ENCODE data around the gene NOC3L.
"Not testable (repeated sequence)": the region's sequence is repeated elsewhere in the genome, so short reads cannot be mapped to it uniquely, and the experiment has no call there.

Gene NOC3L

DNA sequence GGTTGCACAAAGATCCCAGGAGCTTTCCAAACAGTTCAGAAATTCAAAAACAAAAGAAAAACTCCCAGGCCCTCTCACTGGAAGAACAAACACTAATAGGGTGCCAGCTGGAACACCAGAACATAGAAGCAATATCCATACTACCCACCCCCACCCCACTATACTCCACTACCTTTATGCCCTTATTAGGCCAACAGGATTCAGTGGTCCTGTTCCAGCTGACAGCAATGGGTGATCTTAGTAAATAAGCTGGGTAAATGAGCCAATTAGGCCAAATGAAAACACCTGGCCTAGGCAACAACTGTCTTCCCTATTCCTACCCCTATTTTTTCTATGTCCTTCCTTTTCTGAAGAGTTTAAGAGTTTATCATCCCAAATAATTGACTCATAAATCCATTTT lies 11.7 kb downstream of the NOC3L start:
- no peak overlapping the region for H3K27ac Mint-ChIP-seq
- no peaks in the 10 kb centered on the region for H3K9me3 Mint-ChIP-seq
- no peaks in the 10 kb centered on the region for H3K27me3 Mint-ChIP-seq
- DNase-seq, result no peak
- no peak overlapping the region for H3K4me3 Mint-ChIP-seq
- H3K36me3 Mint-ChIP-seq (ENCODE audit: insufficient read depth), result peaks cover 61% of the 10 kb centered on the region
- no peak for ATAC-seq (replicated peaks)
- H3K4me1 Mint-ChIP-seq (ENCODE audit: low read depth in 2 of 2), result peaks cover 1 to 7% of the 10 kb centered on the region in 2 donors

DNA sequence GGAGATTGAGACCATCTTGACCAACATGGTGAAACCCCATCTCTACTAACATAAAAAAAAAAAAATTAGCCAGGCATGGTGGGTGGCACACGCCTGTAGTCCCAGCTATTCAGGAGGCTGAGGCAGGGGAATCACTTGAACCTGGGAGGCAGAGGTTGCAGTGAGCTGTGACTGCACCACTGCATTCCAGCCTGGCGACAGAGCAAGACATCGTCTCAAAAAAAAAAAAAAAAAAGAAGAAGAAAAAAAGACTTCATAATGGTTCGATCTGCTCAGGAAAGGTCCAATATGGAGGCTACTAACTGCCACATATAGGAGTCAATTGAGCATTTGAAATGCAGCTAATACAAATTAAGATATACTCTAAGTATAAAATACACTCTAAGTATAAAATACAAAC lies 12.2 kb downstream of the NOC3L start:
- H3K36me3 Mint-ChIP-seq (ENCODE audit: insufficient read depth), result peaks cover 63% of the 10 kb centered on the region
- not testable (repeated sequence) for H3K27ac Mint-ChIP-seq; DNase-seq; H3K4me3 Mint-ChIP-seq; H3K9me3 Mint-ChIP-seq; H3K27me3 Mint-ChIP-seq; ATAC-seq (replicated peaks); H3K4me1 Mint-ChIP-seq (ENCODE audit: low read depth in 2 of 2)

DNA sequence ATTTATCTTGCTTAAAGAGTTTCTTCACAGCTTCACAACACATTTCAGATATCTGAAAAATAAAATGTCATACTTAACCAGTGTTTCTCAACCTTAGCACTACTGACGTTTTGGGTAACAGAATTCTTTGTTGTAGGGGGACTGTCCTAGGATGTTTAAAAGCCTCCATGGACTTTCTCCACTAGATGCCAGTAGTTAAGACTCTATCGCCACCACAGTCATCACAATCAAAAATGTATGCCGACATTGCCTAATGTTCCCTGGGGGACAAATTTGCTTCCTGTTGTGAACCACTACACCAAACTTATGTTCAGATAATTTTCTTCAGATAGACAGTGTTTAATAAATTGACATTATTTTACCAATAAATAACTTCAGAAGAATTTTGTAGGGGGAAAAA lies 13.4 kb downstream of the NOC3L start:
- H3K4me3 Mint-ChIP-seq, result no peak overlapping the region
- H3K36me3 Mint-ChIP-seq (ENCODE audit: insufficient read depth), result peaks cover 65% of the 10 kb centered on the region
- ATAC-seq (replicated peaks), result no peak
- no peak for DNase-seq
- H3K9me3 Mint-ChIP-seq, result no peaks in the 10 kb centered on the region
- no peak overlapping the region for H3K27ac Mint-ChIP-seq
- H3K27me3 Mint-ChIP-seq, result no peaks in the 10 kb centered on the region
- peaks cover 1 to 7% of the 10 kb centered on the region in 2 donors for H3K4me1 Mint-ChIP-seq (ENCODE audit: low read depth in 2 of 2)

DNA sequence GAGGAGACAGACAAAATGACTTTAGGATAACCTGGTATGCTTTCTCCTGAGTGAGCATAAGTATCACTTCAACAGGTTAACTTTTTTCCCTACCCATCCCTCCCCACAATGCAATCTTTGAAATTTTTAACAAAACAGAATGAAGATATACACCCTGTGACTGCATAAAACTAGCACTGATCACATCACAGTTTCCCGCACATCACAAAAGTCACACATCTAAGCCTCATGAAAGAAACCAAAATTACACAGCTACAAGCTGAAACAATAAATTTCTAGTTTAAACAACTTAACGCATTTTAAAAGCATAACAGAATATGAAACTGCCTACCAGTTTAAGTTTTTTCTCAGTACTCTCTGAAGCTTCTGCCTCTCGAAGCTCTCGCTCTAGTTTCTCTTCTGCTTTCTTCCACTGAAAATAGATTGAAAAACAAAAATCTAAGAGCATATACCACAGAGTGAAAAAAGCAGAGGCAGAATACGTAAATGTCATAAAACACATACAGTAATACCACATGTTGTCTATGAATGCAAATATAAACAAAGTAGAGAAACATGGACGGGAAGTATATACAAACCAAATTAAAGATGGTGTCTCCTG lies 18.1 kb downstream of the NOC3L start:
- no peaks in the 10 kb centered on the region for H3K27me3 Mint-ChIP-seq
- H3K4me1 Mint-ChIP-seq (ENCODE audit: low read depth in 2 of 2), result peaks cover 0 to 1% of the 10 kb centered on the region in 2 donors
- DNase-seq (no peak), ATAC-seq (replicated peaks) (no peak)
- H3K4me3 Mint-ChIP-seq, result no peak overlapping the region
- peaks cover 60% of the 10 kb centered on the region for H3K36me3 Mint-ChIP-seq (ENCODE audit: insufficient read depth)
- H3K9me3 Mint-ChIP-seq, result no peaks in the 10 kb centered on the region
- no peak overlapping the region for H3K27ac Mint-ChIP-seq

DNA sequence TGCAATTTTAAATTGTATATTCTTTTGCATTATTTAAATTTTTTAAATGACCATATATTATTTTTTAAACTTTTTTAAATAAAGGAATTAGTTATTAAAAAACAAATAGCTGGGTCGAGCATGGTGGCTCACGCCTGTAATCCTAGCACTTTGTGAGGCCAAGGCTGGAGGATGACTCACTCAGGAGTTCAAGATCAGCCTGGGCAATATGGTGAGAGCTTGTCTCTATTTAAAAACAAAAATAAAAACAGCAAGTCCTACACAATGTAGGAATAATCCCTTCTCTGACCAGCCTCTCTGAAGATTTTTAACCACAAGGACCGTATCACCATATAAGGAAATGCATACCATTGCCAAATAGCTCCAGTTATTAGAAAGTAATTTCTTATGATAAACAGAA lies 19.6 kb downstream of the NOC3L start:
- Mint-ChIP-seq H3K4me1 (ENCODE audit: low read depth in 2 of 2) (peaks cover 0 to 1% of the 10 kb centered on the region in 2 donors), H3K27ac (no peak overlapping the region), H3K9me3 (no peaks in the 10 kb centered on the region), H3K27me3 (no peaks in the 10 kb centered on the region), H3K36me3 (ENCODE audit: insufficient read depth) (peaks cover 70% of the 10 kb centered on the region), H3K4me3 (no peak overlapping the region)
- no peak for DNase-seq
- ATAC-seq (replicated peaks), result no peak

DNA sequence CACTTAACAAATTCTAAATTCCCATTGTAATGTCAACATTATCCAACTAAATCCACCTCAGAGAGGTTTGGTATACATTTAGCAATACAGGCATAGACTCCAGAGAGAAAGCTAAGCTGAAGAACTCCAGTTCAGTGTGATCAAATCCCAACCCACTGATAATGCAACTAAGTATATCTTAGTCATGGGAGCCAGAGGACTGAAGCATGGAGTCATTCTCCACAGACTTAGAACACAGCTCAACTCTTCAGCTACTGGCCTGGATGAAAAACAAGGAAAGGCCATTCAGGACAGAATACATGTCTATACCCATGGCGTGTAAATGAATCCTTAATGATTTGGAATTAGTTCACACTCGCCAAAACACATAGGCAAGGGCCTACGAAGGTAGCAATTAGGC lies 27.9 kb downstream of the NOC3L start:
- ATAC-seq (replicated peaks) (no peak), DNase-seq (no peak)
- H3K9me3 Mint-ChIP-seq, result no peaks in the 10 kb centered on the region
- H3K4me3 Mint-ChIP-seq, result no peak overlapping the region
- H3K27me3 Mint-ChIP-seq, result no peaks in the 10 kb centered on the region
- H3K4me1 Mint-ChIP-seq (ENCODE audit: low read depth in 2 of 2), result peaks cover 0 to 4% of the 10 kb centered on the region in 2 donors
- H3K36me3 Mint-ChIP-seq (ENCODE audit: insufficient read depth), result peaks cover 89% of the 10 kb centered on the region
- no peak overlapping the region for H3K27ac Mint-ChIP-seq

DNA sequence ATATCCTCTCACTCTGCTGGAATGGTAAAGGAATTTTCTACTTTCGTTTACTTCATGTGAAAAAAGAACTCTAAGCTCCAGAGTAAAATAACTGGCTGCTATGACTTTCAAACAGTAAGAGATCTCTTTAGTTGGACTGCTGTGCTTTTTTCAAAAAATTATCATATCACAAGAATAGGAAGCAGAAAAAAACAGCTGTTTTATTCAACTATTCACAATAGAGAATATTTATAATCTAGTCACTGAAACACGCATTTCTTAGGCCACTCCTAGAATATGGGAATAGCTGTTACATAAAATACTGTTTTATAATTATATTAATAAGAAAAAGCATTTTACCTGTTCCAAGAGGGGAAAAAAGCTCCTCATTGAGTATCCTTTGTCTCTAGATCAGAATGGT lies 29.7 kb downstream of the NOC3L start:
- Mint-ChIP-seq H3K27me3 (no peaks in the 10 kb centered on the region), H3K4me3 (no peak overlapping the region), H3K9me3 (no peaks in the 10 kb centered on the region), H3K27ac (no peak overlapping the region), H3K4me1 (ENCODE audit: low read depth in 2 of 2) (peaks cover 0 to 4% of the 10 kb centered on the region in 2 donors), H3K36me3 (ENCODE audit: insufficient read depth) (peaks cover 78% of the 10 kb centered on the region)
- DNase-seq (no peak), ATAC-seq (replicated peaks) (no peak)

DNA sequence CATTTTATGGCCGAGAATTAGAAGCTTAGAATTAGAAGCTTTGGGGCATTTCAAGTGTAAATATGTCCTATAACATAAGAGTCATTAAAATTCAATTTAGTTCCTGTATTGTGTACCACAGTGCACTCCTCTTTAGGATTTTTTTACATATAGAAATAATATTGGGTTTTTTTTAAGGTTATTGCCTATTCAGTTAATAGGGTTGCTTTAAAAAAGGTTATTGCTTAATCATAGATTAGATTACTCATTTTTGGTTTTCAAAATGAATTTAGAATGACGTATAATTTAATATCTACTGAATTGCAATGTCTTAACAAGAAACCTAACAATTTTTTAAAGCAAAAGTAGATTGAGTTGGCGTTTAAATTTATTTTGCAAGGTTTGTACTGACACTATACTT lies 34.1 kb downstream of the NOC3L start:
- Mint-ChIP-seq H3K36me3 (ENCODE audit: insufficient read depth) (peaks cover 43% of the 10 kb centered on the region), H3K9me3 (no peaks in the 10 kb centered on the region), H3K27me3 (no peaks in the 10 kb centered on the region), H3K27ac (no peak overlapping the region), H3K4me3 (no peak overlapping the region), H3K4me1 (ENCODE audit: low read depth in 2 of 2) (peaks cover 0 to 4% of the 10 kb centered on the region in 2 donors)
- no peak for DNase-seq
- ATAC-seq (replicated peaks), result no peak

DNA sequence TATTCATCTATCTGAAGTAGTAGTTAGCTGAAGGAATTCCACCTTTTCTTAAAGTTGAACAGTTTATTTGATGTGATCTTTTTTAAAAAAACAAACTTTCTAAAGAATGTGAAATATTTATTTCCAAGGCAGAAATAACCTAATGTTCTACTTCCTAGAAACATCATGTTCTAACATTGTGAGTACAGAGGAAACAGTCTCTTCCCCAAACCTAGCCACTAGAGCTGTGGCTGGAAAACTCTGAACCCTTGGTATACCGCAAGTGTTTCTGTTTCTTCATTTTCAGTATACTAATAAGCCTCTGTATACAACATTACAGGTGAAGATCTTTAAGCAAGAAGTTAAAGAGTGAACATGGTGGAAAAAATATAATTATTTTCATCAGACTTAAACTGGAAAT lies 35.1 kb downstream of the NOC3L start:
- Mint-ChIP-seq H3K4me3 (no peak overlapping the region), H3K27ac (peak overlapping the region in 1 of 2 donors; percentile 54), H3K4me1 (ENCODE audit: low read depth in 2 of 2) (peaks cover 0 to 4% of the 10 kb centered on the region in 2 donors), H3K36me3 (ENCODE audit: insufficient read depth) (peaks cover 37% of the 10 kb centered on the region), H3K9me3 (no peaks in the 10 kb centered on the region), H3K27me3 (no peaks in the 10 kb centered on the region)
- ATAC-seq (replicated peaks) (no peak), DNase-seq (no peak)

DNA sequence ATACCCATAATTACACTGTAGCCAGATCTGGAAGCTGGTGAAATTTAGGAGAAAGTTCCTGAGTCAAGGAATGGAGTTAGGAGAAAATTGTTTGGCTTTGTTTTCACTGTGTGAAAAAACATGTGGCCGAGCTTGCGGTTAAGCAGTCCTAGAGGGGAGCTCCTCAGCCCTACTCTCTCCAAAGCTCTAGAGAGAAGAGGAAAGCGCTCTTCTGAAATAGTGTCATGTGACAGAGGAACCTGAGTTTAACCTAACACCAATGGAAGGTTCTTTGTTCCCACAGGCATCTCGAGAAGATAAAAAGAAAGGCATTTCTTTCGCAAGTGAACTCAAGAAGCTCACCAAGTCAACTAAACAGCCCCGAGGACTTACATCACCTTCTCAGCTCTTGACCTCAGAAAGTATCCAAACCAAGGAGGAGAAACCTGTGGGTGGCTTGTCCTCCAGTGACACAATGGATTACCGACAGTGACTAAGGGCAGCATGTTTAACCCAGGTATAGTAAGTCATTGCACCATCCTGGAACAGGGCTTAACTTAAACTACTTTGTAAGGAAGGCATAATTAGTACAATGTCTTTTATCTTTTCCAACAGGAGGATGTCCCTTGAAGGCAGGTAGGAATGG lies 38.0 kb downstream of the NOC3L start:
- H3K27me3 Mint-ChIP-seq, result no peaks in the 10 kb centered on the region
- no peaks in the 10 kb centered on the region for H3K4me1 Mint-ChIP-seq (ENCODE audit: low read depth in 2 of 2)
- peak overlapping the region in 1 of 2 donors; percentile 5 for H3K27ac Mint-ChIP-seq
- DNase-seq, result no peak
- ATAC-seq (replicated peaks), result no peak
- no peak overlapping the region for H3K4me3 Mint-ChIP-seq
- peaks cover 15% of the 10 kb centered on the region for H3K36me3 Mint-ChIP-seq (ENCODE audit: insufficient read depth)
- no peaks in the 10 kb centered on the region for H3K9me3 Mint-ChIP-seq

DNA sequence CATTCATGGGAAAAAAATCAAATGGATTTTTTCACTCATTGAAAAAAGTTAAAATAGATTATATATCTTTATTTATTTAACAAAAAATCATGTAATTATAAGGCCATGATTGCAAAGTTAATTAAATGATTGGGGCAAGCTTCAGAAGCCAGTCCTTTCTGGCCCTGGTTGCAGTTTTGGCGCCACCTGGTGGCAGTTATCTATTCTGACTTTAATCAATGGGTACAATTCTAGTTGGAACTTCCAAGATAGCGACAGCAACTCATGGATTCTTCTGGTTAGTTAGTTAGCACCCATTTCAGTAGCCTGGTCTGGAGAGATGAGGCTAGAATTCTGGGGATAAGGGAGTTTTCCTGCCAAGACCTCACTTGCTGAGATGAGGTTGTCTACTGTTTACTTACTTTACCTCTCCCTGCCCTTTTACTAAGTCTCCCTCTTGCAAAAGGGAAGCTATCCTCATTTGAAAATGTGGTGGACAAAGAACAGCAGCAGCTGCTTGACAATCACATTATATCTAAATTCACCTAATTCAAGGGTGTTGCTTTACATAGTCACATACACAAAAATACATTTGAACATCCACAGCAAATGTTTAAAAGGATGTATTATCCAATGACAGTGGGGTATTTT lies 42.3 kb downstream of the NOC3L start:
- DNase-seq, result peak; percentile 44 to 53 (median 47)
- peak; percentile 42 for ATAC-seq (replicated peaks)
- no peaks in the 10 kb centered on the region for H3K9me3 Mint-ChIP-seq
- no peaks in the 10 kb centered on the region for H3K36me3 Mint-ChIP-seq (ENCODE audit: insufficient read depth)
- H3K27ac Mint-ChIP-seq, result no peak overlapping the region
- no peak overlapping the region for H3K4me3 Mint-ChIP-seq
- H3K4me1 Mint-ChIP-seq (ENCODE audit: low read depth in 2 of 2), result no peaks in the 10 kb centered on the region
- no peaks in the 10 kb centered on the region for H3K27me3 Mint-ChIP-seq

DNA sequence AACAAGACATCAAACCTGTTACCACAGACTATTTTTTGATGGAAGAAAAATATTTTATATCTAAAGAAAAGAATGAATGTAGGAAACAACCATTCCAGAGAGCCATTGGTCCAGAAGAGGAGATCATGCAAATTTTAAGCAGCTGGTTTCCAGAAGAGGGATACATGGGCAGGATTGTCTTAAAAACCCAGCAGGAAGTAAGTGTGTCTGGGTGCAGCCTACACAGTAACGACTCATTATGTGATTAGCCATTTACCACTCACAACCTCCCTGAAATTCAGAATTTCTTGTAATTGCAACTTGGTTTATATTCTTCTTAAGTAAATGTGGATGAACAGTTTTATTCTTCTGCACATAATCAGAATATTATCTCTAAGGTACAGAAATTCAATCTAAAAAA lies 46.2 kb downstream of the NOC3L start:
- no peaks in the 10 kb centered on the region for H3K9me3 Mint-ChIP-seq
- H3K36me3 Mint-ChIP-seq (ENCODE audit: insufficient read depth), result no peaks in the 10 kb centered on the region
- DNase-seq (no peak), ATAC-seq (replicated peaks) (no peak)
- peaks cover 0 to 2% of the 10 kb centered on the region in 2 donors for H3K4me1 Mint-ChIP-seq (ENCODE audit: low read depth in 2 of 2)
- peaks cover 5 to 14% of the 10 kb centered on the region in 2 donors for H3K27me3 Mint-ChIP-seq
- no peak overlapping the region for H3K27ac Mint-ChIP-seq
- H3K4me3 Mint-ChIP-seq, result no peak overlapping the region

DNA sequence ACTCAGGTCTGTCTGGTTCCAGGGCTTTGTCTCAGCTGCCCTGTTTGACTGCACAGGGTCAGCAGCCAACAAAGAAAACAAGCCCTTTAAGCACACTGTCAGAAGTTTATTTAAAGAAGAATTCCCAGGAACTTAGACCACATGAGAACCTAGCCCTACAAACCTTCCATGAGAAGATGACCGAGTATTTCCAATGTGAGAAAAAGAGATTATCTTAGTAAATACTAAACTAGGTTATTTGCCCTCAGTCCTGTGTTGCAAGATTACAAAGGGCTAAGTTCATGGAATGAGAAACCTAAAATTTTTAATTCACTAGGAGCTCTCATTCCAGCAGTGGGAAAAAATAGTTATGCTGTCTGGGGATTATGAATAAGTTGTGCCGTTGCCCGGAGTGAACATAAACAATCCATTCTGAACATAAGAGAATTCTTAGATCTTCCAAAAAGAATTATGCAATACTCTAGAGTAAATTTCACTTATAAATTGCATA lies 46.7 kb downstream of the NOC3L start:
- DNase-seq (no peak), ATAC-seq (replicated peaks) (no peak)
- H3K27ac Mint-ChIP-seq, result no peak overlapping the region

DNA sequence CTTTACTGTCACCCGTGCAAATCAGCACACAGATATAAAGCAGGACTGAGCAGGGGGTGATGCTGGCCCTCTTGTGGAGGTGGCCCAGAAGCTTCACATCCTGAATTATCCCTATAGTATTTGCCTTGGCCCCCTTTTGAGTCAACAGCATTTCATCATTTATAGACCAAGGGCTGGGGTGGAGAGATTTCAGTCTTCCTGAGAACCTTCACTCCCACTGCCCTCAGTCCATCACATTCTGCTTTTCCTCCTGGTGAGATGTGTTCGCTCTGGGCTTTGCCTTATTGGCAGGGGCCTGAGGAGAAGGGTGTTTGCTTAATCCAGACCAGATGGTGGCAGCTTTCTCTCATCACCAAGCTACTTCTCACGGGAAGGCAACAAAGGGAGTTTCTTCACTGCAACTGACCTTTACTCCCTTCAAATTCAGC lies 47.7 kb downstream of the NOC3L start:
- Mint-ChIP-seq H3K27ac (no peak overlapping the region), H3K4me1 (ENCODE audit: low read depth in 2 of 2) (peaks cover 0 to 3% of the 10 kb centered on the region in 2 donors), H3K4me3 (no peak overlapping the region), H3K27me3 (peaks cover 11 to 27% of the 10 kb centered on the region in 2 donors), H3K36me3 (ENCODE audit: insufficient read depth) (no peaks in the 10 kb centered on the region), H3K9me3 (no peaks in the 10 kb centered on the region)
- DNase-seq (no peak), ATAC-seq (replicated peaks) (no peak)

More for the DNA sequence above, 46.7 kb downstream of the NOC3L start:
- Mint-ChIP-seq H3K27me3 (peaks cover 5 to 19% of the 10 kb centered on the region in 2 donors), H3K4me1 (ENCODE audit: low read depth in 2 of 2) (peaks cover 0 to 3% of the 10 kb centered on the region in 2 donors), H3K36me3 (ENCODE audit: insufficient read depth) (no peaks in the 10 kb centered on the region), H3K4me3 (no peak overlapping the region), H3K9me3 (no peaks in the 10 kb centered on the region)

Measured in effector memory CD8-positive, alpha-beta T cell (primary cell).